ENCODE data around the gene PARP1.

PARP1 gene

GRCh38 chr1:226332947-226333346 lies 74.9 kb downstream of the PARP1 start:
- Histone ChIP-seq H3K9ac (ENCODE audit: low read depth, low read length) (no peak overlapping the region), H3K4me1 (ENCODE audit: control insufficient read depth, insufficient read depth, low read length) (no peaks in the 10 kb centered on the region), H3K27me3 (ENCODE audit: control insufficient read depth, insufficient read depth, low read length) (no peaks in the 10 kb centered on the region), H3K36me3 (ENCODE audit: insufficient read depth, low read length) (no peaks in the 10 kb centered on the region), H3K4me3 (ENCODE audit: low read length) (peak overlapping the region; percentile 53), H3K4me2 (ENCODE audit: low read length) (peak overlapping the region; percentile 74), H3K9me3 (replicated peaks; ENCODE audit: low read length) (no peaks in the 10 kb centered on the region)

DNA sequence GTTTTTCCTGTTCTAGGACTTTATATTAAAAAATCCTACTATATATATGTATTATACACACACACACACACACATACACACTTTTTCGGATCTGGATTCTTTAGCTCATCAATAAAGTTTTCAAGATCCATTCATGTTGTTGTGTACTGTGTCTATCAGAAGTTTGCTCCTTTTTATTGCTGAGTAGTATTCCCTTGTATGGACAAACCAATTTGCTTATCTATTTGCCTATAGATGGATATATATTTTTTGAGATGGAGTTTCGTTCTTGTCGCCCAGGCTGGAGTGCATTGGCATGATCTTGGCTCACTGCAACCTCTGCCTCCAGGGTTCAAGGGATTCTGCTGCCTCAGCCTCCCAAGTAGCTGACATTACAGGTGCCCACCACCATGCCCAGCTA lies 78.7 kb downstream of the PARP1 start:
- Histone ChIP-seq H3K4me2 (ENCODE audit: low read length) (no peak overlapping the region), H3K27me3 (ENCODE audit: control insufficient read depth, insufficient read depth, low read length) (no peaks in the 10 kb centered on the region), H3K4me1 (ENCODE audit: control insufficient read depth, insufficient read depth, low read length) (no peaks in the 10 kb centered on the region), H3K9me3 (replicated peaks; ENCODE audit: low read length) (no peaks in the 10 kb centered on the region), H3K9ac (ENCODE audit: low read depth, low read length) (no peak overlapping the region), H3K4me3 (ENCODE audit: low read length) (no peak overlapping the region), H3K36me3 (ENCODE audit: insufficient read depth, low read length) (no peaks in the 10 kb centered on the region)

DNA sequence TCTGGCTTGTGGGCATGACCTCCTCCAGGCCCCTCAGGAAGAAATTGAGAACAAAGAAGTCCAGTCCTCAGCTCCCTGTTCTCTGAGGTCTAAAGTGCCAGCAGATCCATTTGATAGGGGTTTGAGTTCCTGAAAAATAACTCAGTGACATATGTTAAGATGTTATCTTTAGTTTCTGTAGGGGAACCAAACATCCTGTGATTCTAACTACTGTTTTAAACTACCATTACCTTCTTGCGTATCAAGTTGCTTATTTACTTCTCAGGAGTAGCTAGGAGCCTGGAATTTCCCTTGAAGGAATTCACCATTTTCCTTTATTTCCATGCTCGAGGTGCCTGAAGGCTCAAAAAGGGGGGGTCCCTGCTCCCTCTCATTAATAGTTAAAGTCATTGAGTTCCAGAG lies 80.1 kb downstream of the PARP1 start:
- Histone ChIP-seq H3K9ac (ENCODE audit: low read depth, low read length) (no peak overlapping the region), H3K4me2 (ENCODE audit: low read length) (no peak overlapping the region), H3K9me3 (replicated peaks; ENCODE audit: low read length) (no peaks in the 10 kb centered on the region), H3K4me3 (ENCODE audit: low read length) (no peak overlapping the region), H3K27me3 (ENCODE audit: control insufficient read depth, insufficient read depth, low read length) (no peaks in the 10 kb centered on the region), H3K4me1 (ENCODE audit: control insufficient read depth, insufficient read depth, low read length) (no peaks in the 10 kb centered on the region), H3K36me3 (ENCODE audit: insufficient read depth, low read length) (no peaks in the 10 kb centered on the region)

DNA sequence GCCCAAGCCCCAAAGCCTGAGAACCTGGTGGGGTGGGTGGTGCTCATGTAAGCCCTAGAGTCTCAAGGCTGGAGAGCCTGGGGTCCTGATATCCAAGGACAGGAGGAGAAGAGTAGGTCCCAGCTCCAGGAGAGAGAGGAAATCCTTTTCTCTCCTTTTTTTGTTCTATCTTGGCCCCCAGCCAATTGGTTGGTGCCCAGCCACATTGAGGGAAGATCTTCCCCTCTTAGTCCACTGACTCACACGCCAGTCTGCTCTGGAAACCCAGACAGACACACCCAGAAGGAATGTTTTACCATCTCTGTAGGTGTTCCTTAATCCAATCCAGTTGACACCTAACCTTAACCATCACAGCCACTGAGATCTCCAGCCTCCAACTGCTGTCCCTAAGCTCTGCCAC lies 82.7 kb downstream of the PARP1 start:
- H3K4me3 ChIP-seq (ENCODE audit: low read length): no peak overlapping the region
- no peak overlapping the region for H3K4me2 ChIP-seq (ENCODE audit: low read length)
- no peak overlapping the region for H3K9ac ChIP-seq (ENCODE audit: low read depth, low read length)

GRCh38 chr1:226324479-226324878 lies 83.4 kb downstream of the PARP1 start:
- Histone ChIP-seq H3K4me3 (ENCODE audit: low read length) (no peak overlapping the region), H3K27me3 (ENCODE audit: control insufficient read depth, insufficient read depth, low read length) (no peaks in the 10 kb centered on the region), H3K36me3 (ENCODE audit: insufficient read depth, low read length) (no peaks in the 10 kb centered on the region), H3K9ac (ENCODE audit: low read depth, low read length) (no peak overlapping the region), H3K4me1 (ENCODE audit: control insufficient read depth, insufficient read depth, low read length) (no peaks in the 10 kb centered on the region), H3K4me2 (ENCODE audit: low read length) (no peak overlapping the region), H3K9me3 (replicated peaks; ENCODE audit: low read length) (no peaks in the 10 kb centered on the region)

More for the DNA sequence above, 82.7 kb downstream of the PARP1 start:
- Histone ChIP-seq H3K4me1 (ENCODE audit: control insufficient read depth, insufficient read depth, low read length) (no peaks in the 10 kb centered on the region), H3K36me3 (ENCODE audit: insufficient read depth, low read length) (no peaks in the 10 kb centered on the region), H3K9me3 (replicated peaks; ENCODE audit: low read length) (no peaks in the 10 kb centered on the region), H3K27me3 (ENCODE audit: control insufficient read depth, insufficient read depth, low read length) (no peaks in the 10 kb centered on the region)

DNA sequence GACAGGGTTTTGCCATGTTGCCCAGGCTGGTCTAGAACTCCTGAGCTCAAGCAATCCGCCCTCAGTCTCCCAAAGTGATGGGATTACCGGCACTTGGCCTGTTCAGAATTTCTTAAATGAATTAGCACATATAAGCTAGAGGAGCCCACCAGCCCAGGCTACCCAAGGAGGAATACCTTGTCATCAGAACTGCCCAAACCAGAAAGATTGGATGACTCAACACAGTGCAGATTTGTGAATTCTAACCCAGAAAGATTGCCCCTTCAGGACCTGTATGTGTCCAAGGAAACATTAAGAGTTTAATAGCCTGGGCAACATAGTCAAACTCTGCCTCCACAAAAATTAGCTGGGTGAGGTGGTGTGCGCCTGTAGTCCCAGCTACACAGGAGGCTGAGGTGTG lies 84.9 kb downstream of the PARP1 start:
- no peaks in the 10 kb centered on the region for H3K4me1 ChIP-seq (ENCODE audit: control insufficient read depth, insufficient read depth, low read length)
- no peak overlapping the region for H3K9ac ChIP-seq (ENCODE audit: low read depth, low read length)
- H3K36me3 ChIP-seq (ENCODE audit: insufficient read depth, low read length): no peaks in the 10 kb centered on the region
- no peaks in the 10 kb centered on the region for H3K27me3 ChIP-seq (ENCODE audit: control insufficient read depth, insufficient read depth, low read length)
- H3K9me3 ChIP-seq (replicated peaks; ENCODE audit: low read length): no peaks in the 10 kb centered on the region
- H3K4me2 ChIP-seq (ENCODE audit: low read length): no peak overlapping the region
- no peak overlapping the region for H3K4me3 ChIP-seq (ENCODE audit: low read length)

DNA sequence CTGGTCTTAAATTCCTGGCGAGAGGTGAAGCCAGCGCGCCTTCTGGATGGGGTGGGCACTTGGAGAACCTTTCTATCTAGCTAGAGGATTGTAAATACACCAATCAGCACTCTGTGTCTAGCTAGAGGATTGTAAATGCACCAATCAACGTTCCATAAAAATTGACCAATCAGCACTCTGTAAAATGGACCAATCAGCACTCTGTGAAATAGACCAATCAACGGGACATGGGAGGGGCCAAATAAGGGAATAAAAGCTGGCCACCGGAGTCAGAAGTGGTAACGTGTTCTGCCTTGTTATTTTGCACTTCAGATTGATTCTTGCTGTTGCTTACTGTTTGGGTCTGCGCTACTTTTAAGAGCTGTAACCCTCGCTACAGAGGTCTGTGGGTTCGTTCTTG lies 87.0 kb downstream of the PARP1 start:
- no peaks in the 10 kb centered on the region for H3K36me3 ChIP-seq (ENCODE audit: insufficient read depth, low read length)
- H3K9ac ChIP-seq (ENCODE audit: low read depth, low read length): no peak overlapping the region
- no peaks in the 10 kb centered on the region for H3K9me3 ChIP-seq (replicated peaks; ENCODE audit: low read length)
- no peak overlapping the region for H3K4me3 ChIP-seq (ENCODE audit: low read length)
- no peak overlapping the region for H3K4me2 ChIP-seq (ENCODE audit: low read length)
- H3K4me1 ChIP-seq (ENCODE audit: control insufficient read depth, insufficient read depth, low read length): no peaks in the 10 kb centered on the region
- peaks cover 3% of the 10 kb centered on the region for H3K27me3 ChIP-seq (ENCODE audit: control insufficient read depth, insufficient read depth, low read length)

DNA sequence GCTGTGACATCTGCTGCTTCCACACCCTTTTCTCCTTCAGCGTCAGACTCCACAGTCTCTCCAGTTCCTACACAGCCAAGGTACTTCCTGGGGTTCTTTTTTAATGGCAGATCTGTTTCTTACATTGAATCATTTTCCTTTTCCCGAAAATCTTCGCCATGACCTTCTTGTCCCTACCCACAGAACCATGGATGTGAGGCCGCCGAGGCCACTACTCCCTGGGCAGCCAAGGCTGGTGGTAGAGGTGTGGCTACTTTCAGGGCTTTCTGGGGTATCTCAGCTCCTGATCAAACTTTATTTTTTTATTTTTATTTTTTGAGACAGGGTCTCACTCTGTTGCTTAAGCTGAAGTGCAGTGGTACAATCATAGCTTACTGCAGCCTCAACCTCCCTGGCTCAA lies 89.4 kb downstream of the PARP1 start:
- peaks cover 12% of the 10 kb centered on the region for H3K27me3 ChIP-seq (ENCODE audit: control insufficient read depth, insufficient read depth, low read length)
- no peak overlapping the region for H3K4me3 ChIP-seq (ENCODE audit: low read length)
- no peak overlapping the region for H3K4me2 ChIP-seq (ENCODE audit: low read length)
- H3K36me3 ChIP-seq (ENCODE audit: insufficient read depth, low read length): no peaks in the 10 kb centered on the region
- H3K9me3 ChIP-seq (replicated peaks; ENCODE audit: low read length): no peaks in the 10 kb centered on the region
- H3K4me1 ChIP-seq (ENCODE audit: control insufficient read depth, insufficient read depth, low read length): no peaks in the 10 kb centered on the region
- no peak overlapping the region for H3K9ac ChIP-seq (ENCODE audit: low read depth, low read length)

DNA sequence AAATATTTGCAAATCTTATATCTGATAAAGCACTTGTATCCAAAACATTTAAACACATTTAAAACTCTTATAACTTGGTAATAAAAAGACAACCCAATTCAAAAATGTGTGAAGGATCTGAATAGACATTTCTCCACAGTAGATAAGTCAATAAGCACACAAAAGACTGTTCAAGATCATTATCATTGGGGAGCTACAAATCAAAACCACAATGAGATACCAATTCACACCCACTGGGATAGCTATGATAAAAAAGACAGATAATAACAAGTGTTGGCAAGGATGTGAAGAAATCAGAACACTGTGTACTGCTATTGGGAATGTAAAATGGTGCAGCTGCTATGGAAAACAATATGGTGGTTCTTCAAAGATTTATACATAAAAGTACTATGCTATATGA lies 93.8 kb downstream of the PARP1 start:
- Histone ChIP-seq H3K9me3 (replicated peaks; ENCODE audit: low read length) (no peaks in the 10 kb centered on the region), H3K27me3 (ENCODE audit: control insufficient read depth, insufficient read depth, low read length) (peaks cover 17% of the 10 kb centered on the region), H3K4me3 (ENCODE audit: low read length) (no peak overlapping the region), H3K4me2 (ENCODE audit: low read length) (no peak overlapping the region), H3K36me3 (ENCODE audit: insufficient read depth, low read length) (no peaks in the 10 kb centered on the region), H3K9ac (ENCODE audit: low read depth, low read length) (no peak overlapping the region), H3K4me1 (ENCODE audit: control insufficient read depth, insufficient read depth, low read length) (peaks cover 9% of the 10 kb centered on the region)

DNA sequence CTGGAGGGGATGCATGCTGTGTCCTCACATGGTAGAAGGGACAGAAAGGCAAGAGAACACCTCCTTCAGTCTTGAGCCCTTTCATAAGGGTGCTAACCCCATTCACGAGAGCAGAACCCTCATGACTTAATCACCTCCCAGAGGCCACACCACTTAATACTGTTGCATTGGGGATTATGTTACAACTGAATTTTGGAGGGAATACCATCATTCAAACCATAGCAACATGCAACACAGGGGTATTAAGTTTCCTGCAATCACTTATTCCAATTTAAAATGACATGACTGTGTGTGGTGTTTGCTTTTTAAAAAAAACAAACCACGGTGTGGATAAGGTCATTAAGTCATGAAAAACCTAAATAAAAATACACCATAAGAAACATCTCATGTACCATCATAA lies 95.8 kb downstream of the PARP1 start:
- H3K4me3 ChIP-seq (ENCODE audit: low read length): no peak overlapping the region

GRCh38 chr1:226311376-226311775 lies 96.5 kb downstream of the PARP1 start:
- H3K9ac ChIP-seq (ENCODE audit: low read depth, low read length): no peak overlapping the region
- no peaks in the 10 kb centered on the region for H3K36me3 ChIP-seq (ENCODE audit: insufficient read depth, low read length)
- no peaks in the 10 kb centered on the region for H3K9me3 ChIP-seq (replicated peaks; ENCODE audit: low read length)
- H3K4me1 ChIP-seq (ENCODE audit: control insufficient read depth, insufficient read depth, low read length): peaks cover 12% of the 10 kb centered on the region
- H3K4me2 ChIP-seq (ENCODE audit: low read length): no peak overlapping the region
- no peak overlapping the region for H3K4me3 ChIP-seq (ENCODE audit: low read length)
- peaks cover 17% of the 10 kb centered on the region for H3K27me3 ChIP-seq (ENCODE audit: control insufficient read depth, insufficient read depth, low read length)

More for the DNA sequence above, 95.8 kb downstream of the PARP1 start:
- Histone ChIP-seq H3K4me1 (ENCODE audit: control insufficient read depth, insufficient read depth, low read length) (peaks cover 12% of the 10 kb centered on the region), H3K27me3 (ENCODE audit: control insufficient read depth, insufficient read depth, low read length) (peaks cover 17% of the 10 kb centered on the region), H3K9ac (ENCODE audit: low read depth, low read length) (no peak overlapping the region), H3K36me3 (ENCODE audit: insufficient read depth, low read length) (no peaks in the 10 kb centered on the region), H3K9me3 (replicated peaks; ENCODE audit: low read length) (no peaks in the 10 kb centered on the region), H3K4me2 (ENCODE audit: low read length) (no peak overlapping the region)

All from skeletal muscle satellite cell (primary cell).